ENCODE measurements around the gene MAPK1.

The MAPK1 gene

GRCh38 chr22:21868651-21869050 lies 1.2 kb upstream of the MAPK1 start:
- Histone ChIP-seq H3K9me3 (replicated peaks; ENCODE audit: insufficient read depth, low read length) (no peaks in the 10 kb centered on the region), H3F3A (ENCODE audit: insufficient read depth, low read length) (peaks cover 8% of the 10 kb centered on the region; the same call in 1 of the 2 replicates), H3K9me2 (replicated peaks; ENCODE audit: insufficient read depth, low read length) (no peaks in the 10 kb centered on the region), H3K27me3 (replicated peaks; ENCODE audit: insufficient read depth, low read length) (peaks cover 22% of the 10 kb centered on the region), H3K4me1 (ENCODE audit: low read length) (peaks cover 14% of the 10 kb centered on the region), H3K9ac (ENCODE audit: low read length) (no peak overlapping the region), H4K20me1 (ENCODE audit: insufficient read depth, low read length) (peaks cover 29% of the 10 kb centered on the region), H2AFZ (ENCODE audit: low read length) (no peak overlapping the region), H3K4me2 (ENCODE audit: low read depth, low read length) (peak overlapping the region; percentile 83; the same call in 1 of the 2 replicates), H3K36me3 (replicated peaks; ENCODE audit: insufficient read depth, low read length) (no peaks in the 10 kb centered on the region; the same call in 1 of the 2 replicates), H3K79me2 (ENCODE audit: low read length) (peaks cover 34% of the 10 kb centered on the region), H3K4me3 (ENCODE audit: low read length) (no peak overlapping the region), H3K27ac (ENCODE audit: low read length) (no peak overlapping the region)
- TF ChIP-seq CTCF (IDR thresholded peaks at IDR 0.05; ENCODE audit: low read length) (no peak), EZH2 (optimal IDR thresholded peaks at IDR 0.05; ENCODE audit: low read depth, low read length) (no peak), EZH2phosphoT487 (IDR thresholded peaks at IDR 0.05; ENCODE audit: low read length) (no peak)
- DNase-seq: no peak

- Histone ChIP-seq H3F3A (ENCODE audit: insufficient read depth, low read length) (peaks cover 8% of the 10 kb centered on the region; the same call in 1 of the 2 replicates), H2AFZ (ENCODE audit: low read length) (peak overlapping the region; percentile 57; the same call in 1 of the 2 replicates), H3K9me3 (replicated peaks; ENCODE audit: insufficient read depth, low read length) (no peaks in the 10 kb centered on the region), H3K4me3 (ENCODE audit: low read length) (peak overlapping the region; percentile 90), H3K27me3 (replicated peaks; ENCODE audit: insufficient read depth, low read length) (peaks cover 19% of the 10 kb centered on the region), H3K27ac (ENCODE audit: low read length) (peak overlapping the region; percentile 87; the same call in 1 of the 2 replicates), H3K4me2 (ENCODE audit: low read depth, low read length) (peak overlapping the region; percentile 99), H4K20me1 (ENCODE audit: insufficient read depth, low read length) (peaks cover 39% of the 10 kb centered on the region), H3K79me2 (ENCODE audit: low read length) (peaks cover 49% of the 10 kb centered on the region), H3K4me1 (ENCODE audit: low read length) (peaks cover 14% of the 10 kb centered on the region), H3K9ac (ENCODE audit: low read length) (peak overlapping the region; percentile 57; the same call in 1 of the 2 replicates), H3K9me2 (replicated peaks; ENCODE audit: insufficient read depth, low read length) (no peaks in the 10 kb centered on the region), H3K36me3 (replicated peaks; ENCODE audit: insufficient read depth, low read length) (no peaks in the 10 kb centered on the region; the same call in none of the 2 replicates)
- DNase-seq: no peak
- no peak for TF ChIP-seq CTCF (IDR thresholded peaks at IDR 0.05; ENCODE audit: low read length)
- TF ChIP-seq EZH2phosphoT487 (IDR thresholded peaks at IDR 0.05; ENCODE audit: low read length): no peak
- TF ChIP-seq EZH2 (optimal IDR thresholded peaks at IDR 0.05; ENCODE audit: low read depth, low read length): no peak
Measured at GRCh38 chr22:21866833-21867527, 465 bp downstream of the MAPK1 start.

- Histone ChIP-seq H3K36me3 (replicated peaks; ENCODE audit: insufficient read depth, low read length) (no peaks in the 10 kb centered on the region; the same call in none of the 2 replicates), H3K4me3 (ENCODE audit: low read length) (no peak overlapping the region), H3K79me2 (ENCODE audit: low read length) (peaks cover 68% of the 10 kb centered on the region), H3K27me3 (replicated peaks; ENCODE audit: insufficient read depth, low read length) (peaks cover 10% of the 10 kb centered on the region), H3K9me3 (replicated peaks; ENCODE audit: insufficient read depth, low read length) (no peaks in the 10 kb centered on the region), H3F3A (ENCODE audit: insufficient read depth, low read length) (peaks cover 8% of the 10 kb centered on the region; the same call in 1 of the 2 replicates), H3K4me2 (ENCODE audit: low read depth, low read length) (no peak overlapping the region), H3K9ac (ENCODE audit: low read length) (no peak overlapping the region), H3K4me1 (ENCODE audit: low read length) (peaks cover 14% of the 10 kb centered on the region), H3K27ac (ENCODE audit: low read length) (no peak overlapping the region), H4K20me1 (ENCODE audit: insufficient read depth, low read length) (peaks cover 53% of the 10 kb centered on the region), H3K9me2 (replicated peaks; ENCODE audit: insufficient read depth, low read length) (no peaks in the 10 kb centered on the region), H2AFZ (ENCODE audit: low read length) (no peak overlapping the region)
- no peak for DNase-seq
- no peak for TF ChIP-seq CTCF (IDR thresholded peaks at IDR 0.05; ENCODE audit: low read length)
- no peak for TF ChIP-seq EZH2phosphoT487 (IDR thresholded peaks at IDR 0.05; ENCODE audit: low read length)
- no peak for TF ChIP-seq EZH2 (optimal IDR thresholded peaks at IDR 0.05; ENCODE audit: low read depth, low read length)
Measured at GRCh38 chr22:21865041-21865440, 2.4 kb downstream of the MAPK1 start.

Data from MM.1S (cell line).